SH-SY5Y (cell line): ENCODE results near the gene RCOR1.

ENCODE experiments used
- GATA2 ChIP-seq: IDR thresholded peaks from 2 replicates; pipeline ENCODE4 v1.6.1; 2011; ENCODE audit warnings: mild to moderate bottlenecking, low read depth, low read length
- GATA3 ChIP-seq: IDR thresholded peaks from 2 replicates; pipeline ENCODE4 v1.6.1; 2011; ENCODE audit warnings: low read depth, mild to moderate bottlenecking, low read length, moderate library complexity

- TF ChIP-seq GATA3 (no peak), GATA2 (no peak)
Measured at GRCh38 chr14:102737402-102738372, 145.2 kb downstream of the RCOR1 start.
